Forelimb muscle (tissue), 1 donor: ENCODE results near the gene THOC7. TPM values are rescaled to one million over a fixed set of nuclear protein-coding genes. Genes with fewer than 3 reads are reported as not detected.

ENCODE experiments used
- DNase-seq: peaks from one replicate; pipeline ENCODE4 v3.0.0-alpha.2; 2013; ENCODE audit warnings: low read depth
- polyA plus RNA-seq: library from polyadenylated mRNA; unstranded; fragments of 120-200 nt; gene quantifications from one replicate; pipeline ENCODE4 v1.2.1, GENCODE V29; 2013; ENCODE audit not compliant: insufficient read length

Gene THOC7
- polyA plus RNA-seq, result 52.7 TPM

DNA sequence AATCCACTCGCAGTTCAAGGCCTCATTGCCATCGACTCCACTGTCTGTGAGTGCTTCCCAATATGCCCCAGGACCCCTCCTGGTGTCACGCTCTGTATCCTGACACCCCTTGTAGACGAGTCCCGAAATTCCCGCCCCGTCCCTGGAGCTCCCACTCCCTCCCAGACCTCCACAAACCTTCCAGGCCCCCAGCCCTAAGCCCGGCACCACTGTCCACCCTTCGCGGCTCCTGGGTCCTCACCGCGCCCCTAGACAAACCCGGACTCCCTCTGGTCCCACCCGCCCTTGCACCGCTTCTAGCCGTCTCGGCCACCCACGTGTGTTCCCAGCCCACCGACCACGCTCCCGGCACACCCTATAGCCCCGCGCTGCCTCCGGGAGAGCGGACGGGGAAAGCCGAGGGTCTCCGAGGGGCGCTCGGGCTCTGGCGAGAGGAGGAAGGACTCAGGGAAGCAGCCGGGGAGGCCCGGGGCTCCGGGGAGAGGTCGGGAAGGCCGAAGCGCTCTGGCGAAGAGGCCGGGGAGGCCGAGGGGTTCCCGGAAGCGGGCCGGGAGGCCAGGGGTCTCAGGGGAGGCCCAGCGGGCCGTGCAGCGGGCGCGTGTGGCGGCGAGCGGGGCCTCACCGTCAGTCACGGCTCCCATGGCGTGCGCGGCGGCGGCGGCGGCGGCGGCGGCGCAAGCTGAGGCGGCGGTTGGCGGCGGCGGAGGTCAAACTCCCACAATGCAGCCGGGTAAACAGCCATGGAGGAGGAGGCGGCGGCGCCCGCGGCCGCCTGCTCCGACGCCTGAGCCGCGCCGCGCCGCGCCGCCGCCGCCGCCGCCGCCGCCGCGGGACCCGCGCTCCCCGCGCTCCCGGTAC is at the start of gene THOC7, which contains the start of gene ATXN7:
Gene THOC7, minus strand, starts transcription at position 656 of the 858 bp plus-strand sequence. Its CDS starts 15 bp downstream, at position 641.
Gene ATXN7, plus strand, starts transcription at position 718 of the 858 bp plus-strand sequence. CDS start 48,732 bp downstream, outside the sequence.
- no peak for DNase-seq

DNA sequence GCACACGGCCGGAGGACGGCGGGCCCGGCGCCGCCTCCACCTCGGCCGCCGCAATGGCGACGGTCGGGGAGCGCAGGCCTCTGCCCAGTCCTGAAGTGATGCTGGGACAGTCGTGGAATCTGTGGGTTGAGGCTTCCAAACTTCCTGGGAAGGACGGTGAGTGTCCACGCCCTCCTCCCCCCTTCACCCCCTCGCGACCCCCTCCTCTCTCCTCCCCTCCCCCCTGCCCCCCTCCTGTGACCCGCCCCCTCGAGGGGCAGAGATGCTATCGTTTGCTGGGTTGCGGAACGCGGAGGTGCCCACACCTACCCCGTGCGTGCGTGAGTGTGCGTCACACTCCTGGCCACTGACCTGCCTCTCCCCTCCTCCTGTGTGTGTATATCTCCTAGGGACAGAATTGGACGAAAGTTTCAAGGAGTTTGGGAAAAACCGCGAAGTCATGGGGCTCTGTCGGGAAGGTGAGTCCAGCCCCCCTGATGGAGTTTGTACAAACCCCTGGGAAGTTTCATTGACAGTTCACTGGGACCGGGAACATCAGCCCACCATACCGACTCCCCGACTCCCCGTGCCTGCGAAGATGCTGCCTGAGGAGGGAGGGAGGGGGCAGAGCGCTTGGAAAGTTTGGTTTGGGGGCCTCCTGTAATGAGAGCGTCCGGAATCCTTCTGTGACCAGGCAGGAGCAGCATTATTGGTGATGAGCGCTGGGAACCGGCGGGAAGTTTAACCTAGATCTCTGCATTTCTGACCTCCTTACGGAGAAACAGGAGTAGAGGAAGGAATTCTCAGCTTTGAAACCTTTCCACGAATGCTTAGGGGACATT is 49.4 kb upstream of the THOC7 start:
- no peak for DNase-seq

DNA sequence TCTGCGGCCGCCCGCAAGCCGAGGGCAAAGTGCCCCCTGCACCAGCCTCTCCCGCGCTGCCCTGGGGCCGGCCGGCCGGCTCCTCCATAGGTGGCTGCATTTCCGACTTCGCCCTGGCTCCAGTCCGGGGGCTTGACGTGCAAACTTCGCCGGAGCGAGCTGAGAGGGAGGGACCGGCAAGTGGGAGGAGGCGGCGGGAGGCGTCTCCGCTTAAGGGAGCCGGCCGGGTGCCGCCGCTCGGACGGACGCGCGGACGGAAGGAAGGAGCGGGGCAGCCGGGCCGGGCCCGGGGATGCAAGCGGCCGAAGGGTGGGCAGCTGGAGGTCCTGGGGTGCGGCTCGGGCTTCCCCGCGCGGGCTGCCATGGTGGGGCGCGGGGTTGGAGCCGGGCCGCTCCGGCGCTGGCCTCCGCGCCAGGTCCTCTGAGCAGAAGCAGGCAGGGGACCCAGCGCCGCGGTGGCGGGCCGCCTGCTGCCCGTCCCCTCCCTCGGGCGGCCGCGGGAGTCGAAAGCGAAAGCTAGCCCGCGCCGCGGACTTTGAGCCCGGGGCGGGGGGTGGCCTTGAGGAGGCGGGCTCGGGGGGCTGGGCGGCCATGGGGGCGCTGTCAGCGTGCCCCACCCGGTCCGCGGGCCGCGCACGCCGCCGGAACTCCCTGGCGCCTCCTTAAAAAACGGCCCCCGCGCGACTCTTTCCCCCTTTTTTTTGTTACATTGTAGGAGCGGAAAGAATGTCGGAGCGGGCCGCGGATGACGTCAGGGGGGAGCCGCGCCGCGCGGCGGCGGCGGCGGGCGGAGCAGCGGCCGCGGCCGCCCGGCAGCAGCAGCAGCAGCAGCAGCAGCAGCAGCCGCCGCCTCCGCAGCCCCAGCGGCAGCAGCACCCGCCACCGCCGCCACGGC is 48.5 kb upstream of the THOC7 start, which contains the start of gene SCAANT1:
Gene SCAANT1, minus strand, starts transcription at position 511 of the 895 bp plus-strand sequence.
- DNase-seq, result peak; percentile 73

DNA sequence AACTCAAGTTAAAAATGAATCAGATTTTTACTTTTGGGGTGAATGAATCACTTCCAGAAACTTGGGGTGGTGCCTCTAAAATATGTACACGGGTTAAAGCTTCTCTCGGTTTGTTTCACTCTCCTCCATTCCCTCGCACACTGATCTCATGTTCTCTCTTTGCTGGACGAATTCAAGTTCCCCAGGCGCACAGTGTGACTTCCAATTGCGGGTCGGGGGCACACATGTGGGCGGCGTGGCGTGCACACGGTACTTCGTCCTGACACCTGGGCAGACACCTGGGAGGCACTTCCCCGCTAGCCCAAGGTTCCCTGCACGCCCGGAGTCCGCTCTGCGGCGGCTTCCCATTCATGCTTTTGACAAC is 47.9 kb upstream of the THOC7 start:
- DNase-seq, result no peak

DNA sequence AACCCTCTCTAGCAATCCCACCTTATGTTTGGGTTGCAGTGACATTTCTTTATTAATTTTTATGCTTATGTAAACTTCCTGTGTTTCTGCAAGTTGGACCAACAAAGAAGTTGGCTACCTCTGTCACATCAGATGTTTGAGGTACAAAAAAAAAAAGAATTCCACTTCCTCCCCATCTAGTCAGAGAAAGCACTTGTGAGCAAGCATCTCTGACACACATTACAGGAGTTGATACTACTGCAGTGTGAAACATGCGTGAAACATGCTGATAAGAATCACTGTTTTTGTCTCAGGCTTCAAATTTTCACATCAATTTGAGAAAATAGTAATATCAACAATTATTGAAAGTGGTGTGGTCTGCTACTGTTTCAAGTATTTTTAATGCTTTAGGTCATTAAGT is 47.3 kb upstream of the THOC7 start:
- no peak for DNase-seq

DNA sequence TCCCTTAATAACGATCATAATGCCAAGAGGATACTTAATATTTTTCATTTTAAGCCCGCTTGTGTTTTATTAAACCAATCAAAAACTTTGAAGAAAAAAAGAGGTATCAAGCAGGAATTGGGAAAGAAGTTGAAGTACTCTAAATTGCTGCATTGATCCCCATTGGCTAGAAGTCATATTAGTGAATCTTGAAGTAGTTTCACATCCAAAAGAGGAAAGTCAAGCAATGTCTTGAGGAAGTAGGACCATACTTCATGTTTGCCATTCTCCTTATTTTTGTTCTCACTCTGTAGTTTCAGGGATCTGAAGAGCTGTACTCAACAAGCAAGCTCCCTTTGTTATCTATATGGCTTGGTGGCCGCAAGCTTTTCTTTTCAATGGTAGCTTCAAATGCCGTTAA is 46.4 kb upstream of the THOC7 start:
- DNase-seq, result no peak

DNA sequence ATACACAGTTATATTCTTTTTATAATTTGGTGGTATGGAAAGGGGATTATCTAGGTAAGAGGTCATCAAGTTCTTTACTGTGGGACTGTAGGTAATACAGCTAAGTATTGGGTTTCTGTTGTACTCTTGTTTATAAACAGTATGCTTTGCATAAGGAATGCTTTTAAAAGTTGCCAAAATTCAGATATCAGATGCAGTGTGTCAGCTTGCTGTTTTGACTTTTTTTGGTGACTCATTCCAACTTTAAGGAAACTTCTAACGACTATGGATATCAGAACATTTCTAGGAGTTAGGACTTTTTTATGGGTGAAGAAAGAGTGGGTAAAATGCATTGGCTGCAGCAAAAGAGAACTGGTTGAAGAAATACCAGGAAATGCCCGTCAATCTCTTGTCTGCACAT is 45.8 kb upstream of the THOC7 start:
- no peak for DNase-seq

DNA sequence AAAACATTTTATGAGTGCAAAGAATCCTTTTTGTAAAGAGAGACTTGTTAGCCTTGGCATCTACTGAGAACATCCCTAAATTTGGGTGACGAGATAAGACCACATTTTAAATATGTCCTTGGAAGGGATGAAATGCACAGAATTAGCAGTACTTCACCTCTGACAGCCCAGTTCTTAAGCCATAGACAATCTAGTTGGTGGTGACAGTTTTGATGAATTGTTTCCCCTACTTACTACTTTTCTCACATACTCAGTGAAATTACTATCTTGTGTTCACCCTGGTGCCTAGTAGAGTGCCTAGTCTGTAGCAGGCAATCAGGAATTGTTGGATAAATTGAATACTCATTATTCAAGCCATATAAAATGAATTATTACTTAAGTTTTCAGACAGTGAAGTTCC is 45.2 kb upstream of the THOC7 start:
- DNase-seq, result no peak

DNA sequence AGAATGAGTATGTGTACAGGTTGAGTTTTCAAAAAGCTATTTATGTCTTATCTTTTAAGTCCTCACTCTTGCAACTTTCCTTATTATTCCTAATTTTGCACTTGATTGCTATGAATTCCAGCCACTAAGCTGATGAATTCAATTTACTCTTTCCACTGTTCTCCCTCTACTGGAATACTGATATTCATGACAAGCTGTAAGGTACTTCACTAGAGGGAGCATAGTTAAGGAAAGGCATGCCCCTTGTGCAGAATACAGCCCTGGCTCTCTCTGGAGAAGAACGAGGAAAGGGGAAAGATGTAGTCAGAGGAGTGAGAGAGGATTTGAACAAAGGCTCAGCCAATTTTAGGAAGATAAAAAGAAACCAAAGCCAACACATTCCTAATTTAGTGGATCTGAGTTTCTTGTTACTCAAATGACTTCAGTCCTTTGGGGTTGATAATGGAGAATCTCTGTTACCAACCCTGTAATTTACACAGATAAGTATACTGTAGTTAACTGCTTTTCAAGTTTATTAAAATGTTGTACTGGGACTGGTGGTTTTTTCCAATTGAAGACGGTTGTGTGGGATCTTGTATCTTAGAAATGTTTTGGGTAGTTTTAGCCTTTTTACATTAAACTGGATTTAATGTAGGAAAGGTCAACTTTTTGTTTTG is 44.6 kb upstream of the THOC7 start:
- DNase-seq, result no peak

DNA sequence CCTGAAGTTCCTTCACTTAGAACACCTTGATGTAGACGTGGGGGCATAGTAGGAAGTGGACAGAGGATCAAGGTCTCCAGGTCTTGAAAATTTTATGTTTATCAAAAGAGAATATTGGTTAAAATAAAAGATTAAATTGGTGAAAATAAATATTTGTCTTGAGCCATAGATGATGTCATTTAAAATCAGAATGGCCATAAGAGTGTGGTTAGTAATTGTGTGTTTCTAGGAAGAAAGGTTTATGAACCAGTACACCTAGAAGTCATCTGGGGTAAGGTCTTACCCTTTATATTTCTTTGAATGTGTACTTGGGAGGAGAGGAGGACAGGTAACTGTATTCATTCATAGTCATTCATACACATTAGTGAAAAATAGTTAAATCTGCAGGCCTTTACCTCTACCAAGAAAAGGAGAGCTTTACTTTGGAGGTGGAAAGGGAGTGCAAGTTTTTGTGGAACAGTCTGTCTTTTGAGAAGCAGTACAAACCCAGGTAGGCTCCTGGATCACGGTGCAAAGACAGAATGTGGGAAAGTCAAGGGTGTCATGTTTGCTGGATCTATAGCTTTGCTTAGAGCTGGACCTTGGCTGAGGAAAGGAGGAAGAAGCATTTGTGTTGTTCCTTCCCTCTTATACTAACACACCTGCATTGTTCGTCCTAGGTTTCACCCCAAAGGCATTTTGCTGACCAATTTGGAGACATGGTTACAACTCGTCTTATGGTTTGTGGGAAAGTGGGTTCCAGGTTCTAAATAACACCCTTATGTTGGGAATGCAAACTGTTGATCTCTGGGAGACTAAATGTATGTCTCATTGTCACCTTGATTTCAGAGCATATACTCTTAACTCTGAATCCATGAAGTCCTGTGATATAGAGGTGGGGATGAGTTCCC is 42.4 kb upstream of the THOC7 start:
- no peak for DNase-seq

DNA sequence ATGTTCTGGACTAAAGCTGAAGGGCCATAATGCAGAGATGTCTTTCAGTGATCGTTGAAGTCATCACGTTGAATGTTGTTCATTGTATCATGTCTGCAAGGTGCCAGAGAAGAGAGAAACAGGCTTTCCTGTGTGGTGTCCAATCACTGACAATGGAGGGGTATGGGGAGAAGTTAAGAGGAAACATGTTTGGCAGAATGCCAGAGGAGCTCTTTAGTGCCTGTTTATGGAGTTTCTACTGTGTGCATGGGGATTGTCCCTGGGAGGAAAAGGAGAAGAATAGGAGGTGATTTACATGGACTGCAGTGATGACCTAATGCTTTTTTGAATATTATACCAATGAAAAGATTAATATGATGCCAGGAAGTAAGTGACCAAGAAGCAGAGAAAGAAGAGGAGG is 36.9 kb upstream of the THOC7 start:
- no peak for DNase-seq

DNA sequence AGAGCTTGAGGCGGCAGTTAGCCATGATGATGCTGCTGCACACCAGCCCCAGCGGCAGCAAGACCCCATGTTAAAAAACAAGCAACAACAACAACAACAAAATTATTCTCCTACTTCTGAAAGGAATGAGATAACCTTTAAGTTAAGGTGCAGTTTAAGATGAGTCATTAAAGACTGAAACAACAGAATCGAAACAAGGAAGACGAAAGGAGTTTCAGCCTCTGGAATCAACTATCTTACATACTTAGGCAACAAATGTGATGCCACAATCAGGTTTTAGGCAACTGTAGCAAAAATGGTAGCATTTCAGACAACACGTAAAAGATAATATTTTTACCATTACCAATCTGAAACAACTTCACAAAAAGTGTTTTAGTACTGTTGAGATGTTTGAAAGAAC is 36.4 kb upstream of the THOC7 start:
- DNase-seq, result no peak

DNA sequence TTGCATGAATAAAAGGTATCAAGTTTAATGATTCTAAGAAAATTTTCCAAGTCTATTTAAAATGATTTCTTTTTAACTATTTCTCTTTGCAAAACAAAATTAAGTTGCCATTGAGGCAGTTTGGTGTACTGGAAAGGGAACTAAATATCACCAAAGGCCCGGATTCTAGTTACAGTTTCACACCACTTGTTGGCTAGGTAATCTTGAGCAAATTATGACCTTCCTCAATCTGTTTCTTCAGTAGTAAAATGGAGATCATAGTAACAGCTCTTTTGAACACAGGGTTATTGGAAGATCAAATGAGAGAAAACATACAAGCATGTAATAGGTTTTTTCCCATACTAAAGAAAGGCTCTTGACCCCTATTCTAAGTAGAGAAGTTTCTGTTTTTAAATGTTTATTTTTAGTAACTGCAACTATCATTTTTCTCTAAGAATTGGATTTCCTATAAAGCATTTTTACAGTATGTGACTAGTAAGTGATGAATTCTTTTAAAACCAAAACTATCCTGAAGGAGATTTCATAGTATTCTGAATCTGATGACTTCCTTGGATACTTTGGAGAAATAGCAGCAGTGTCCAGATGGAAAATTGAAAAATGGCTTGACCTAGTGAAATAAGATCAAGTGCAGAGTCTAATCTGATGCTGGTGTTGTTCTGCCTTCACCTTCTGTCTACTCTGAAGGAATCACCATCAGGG is 32.9 kb upstream of the THOC7 start:
- DNase-seq, result no peak

DNA sequence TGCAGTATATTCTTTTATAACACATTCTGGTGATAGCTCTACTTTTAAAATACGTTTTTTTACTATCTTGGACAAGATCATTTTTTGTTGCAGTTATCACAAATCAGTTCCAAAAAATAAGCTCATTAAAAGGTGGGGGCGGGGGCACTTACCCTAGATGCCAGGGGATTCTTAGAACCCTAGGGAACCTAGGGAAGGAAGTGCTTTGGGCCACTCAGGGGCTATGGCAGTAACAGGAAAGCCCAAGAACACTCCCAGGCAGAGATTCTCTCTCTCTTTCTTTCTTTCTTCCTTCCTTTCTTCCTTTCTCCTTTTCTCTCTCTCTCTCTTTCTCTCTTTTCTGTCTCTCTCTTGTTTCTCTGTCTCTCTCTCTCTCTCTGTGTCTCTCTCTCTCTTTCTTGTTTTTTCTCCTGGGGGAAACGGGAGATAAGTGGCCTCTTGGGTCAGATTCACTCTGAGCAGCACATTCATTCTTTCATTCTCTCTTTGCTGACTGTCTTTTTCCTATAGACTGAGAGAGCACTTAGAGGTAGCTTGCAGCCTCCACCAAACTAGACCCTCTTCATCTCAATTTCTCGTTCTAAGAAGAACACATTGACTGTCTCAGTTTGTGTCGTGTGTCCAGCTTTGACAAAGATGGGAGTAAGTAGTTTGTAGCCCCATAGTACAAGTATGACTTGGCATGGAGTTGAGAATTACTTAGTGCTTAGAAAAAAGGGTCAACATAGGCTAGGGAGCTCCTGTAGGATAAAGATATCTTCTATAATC is 32.0 kb upstream of the THOC7 start:
- no peak for DNase-seq

DNA sequence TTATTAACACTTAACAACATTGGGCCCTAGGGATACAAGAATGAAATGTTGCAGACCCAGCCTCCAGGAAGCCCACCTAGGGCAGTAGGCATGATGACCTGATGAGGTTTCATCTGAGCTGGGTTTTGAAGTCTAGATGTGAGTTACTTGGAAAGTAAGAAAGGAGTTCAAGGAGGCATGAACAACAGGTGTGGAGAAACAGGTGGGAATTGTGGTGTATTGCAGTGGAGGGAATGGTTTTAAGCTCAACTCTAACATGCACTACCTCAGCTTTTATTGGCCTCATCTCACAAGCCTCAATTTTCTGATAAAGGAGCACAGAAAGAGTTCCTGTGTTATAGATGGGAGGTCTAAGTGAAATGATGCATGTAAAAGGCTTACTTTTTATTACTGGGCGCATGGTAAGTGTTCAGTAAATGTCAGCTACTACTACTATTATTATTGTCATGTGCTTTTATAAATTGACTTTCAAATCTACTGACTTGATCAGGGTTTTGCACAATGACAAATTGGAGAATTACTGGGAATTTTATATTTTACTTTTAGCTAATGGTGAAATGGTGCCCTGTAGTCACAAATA is 29.3 kb upstream of the THOC7 start:
- DNase-seq, result no peak

DNA sequence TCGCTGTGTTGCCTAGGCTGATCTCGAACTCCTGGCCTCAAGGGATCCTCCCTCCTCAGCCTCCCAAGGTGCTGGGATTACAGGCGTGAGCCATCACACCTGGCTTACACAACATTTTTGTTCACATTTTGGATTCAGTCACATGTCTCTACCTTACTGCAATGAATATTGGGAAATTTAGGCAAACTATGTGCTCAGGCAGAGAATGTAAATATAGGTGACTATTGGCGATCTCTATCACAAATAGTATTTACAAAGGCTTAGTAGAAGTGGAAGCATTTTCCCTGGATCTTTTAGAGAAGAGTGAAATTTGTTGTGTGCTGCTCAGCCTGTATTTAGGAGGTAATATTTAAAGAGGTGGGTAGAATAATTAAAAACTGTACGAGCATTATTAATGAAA is 27.9 kb upstream of the THOC7 start:
- DNase-seq, result no peak

DNA sequence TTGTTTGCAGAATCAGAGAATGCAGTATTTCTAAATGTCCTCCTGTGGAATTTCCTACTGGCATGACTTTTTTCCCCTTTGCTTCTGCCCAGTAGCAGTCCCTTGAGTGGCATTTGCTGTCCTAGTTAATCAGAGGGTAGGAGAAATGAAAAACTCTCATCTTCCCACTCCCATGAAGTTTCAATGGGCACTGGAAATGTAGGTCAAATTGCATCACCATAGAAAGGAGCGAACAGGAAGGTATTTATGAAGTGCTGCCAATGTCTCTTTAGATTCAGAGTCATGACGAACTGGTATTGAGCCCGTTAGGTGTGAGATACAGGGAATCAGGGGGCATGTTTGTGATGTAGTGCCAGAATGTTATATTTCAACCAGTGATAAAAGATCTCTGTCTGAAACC is 23.3 kb upstream of the THOC7 start:
- no peak for DNase-seq

DNA sequence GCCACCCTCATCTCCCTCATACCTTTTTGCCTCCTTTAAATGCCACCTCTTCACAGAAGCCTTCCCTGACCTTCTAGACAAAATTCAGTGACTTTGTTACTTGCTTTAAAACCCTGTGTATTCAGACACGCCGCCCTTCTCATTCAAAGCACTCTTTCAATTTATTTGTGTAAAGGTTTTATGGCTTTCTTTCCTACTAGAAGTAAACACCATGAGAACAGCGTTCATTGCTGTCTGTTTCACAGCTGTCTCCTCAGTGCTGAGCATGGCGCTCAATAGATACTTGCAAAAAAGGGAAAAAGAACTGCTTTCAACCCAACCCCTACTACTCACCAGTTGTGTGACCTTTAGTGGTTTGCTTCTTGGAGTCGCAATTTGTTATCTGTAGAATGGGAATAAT is 17.0 kb upstream of the THOC7 start:
- no peak for DNase-seq
